ENCODE results near the gene PLXNA4.

- TF ChIP-seq GATA2 (IDR thresholded peaks at IDR 0.05; ENCODE audit: low read depth, low read length) = no peak
- TF ChIP-seq GATA3 (IDR thresholded peaks at IDR 0.05; ENCODE audit: low read depth, low read length) = no peak
Observed at GRCh38 chr7:132109769-132110168, 466.5 kb downstream of the PLXNA4 start.

Measured in SH-SY5Y (cell line).